ENCODE measurements around the gene MREG.

GRCh38 chr2:215914054-215914776, 99.1 kb downstream of the MREG start:
- TF ChIP-seq POLR2A (IDR thresholded peaks at IDR 0.05; ENCODE audit: low read length) (no peak), GATA1 (IDR thresholded peaks at IDR 0.05; ENCODE audit: low read depth, low read length) (no peak)
